Astrocyte of the cerebellum (primary cell): ENCODE results near the gene B4GALT6.

Experiments used
- DNase-seq: peaks from one replicate; pipeline ENCODE4 v3.0.0-alpha.2; 2011; ENCODE audit warnings: low read depth
- H3K4me3 ChIP-seq: 2 replicates; pipeline ENCODE4 v1.5.1; 2011; ENCODE audit warnings: mild to moderate bottlenecking, low read depth, low read length, moderate library complexity
- in situ Hi-C: cut with HindIII; loops from 2 replicates; pipeline ENCODE4 v1.10.0; 2017; ENCODE audit warnings: low sequenced_read_pairs
- TF ChIP-seq, protein P1 (sequence below): IDR thresholded peaks from 2 replicates; pipeline ENCODE4 v1.5.1; 2012; ENCODE audit warnings: low read length, low read depth, moderate library complexity, mild to moderate bottlenecking; ENCODE audit errors: missing control alignments

The B4GALT6 gene

GRCh38 chr18:31678425-31678824 lies 6.0 kb downstream of the B4GALT6 start:
- TF ChIP-seq, protein P1, sequence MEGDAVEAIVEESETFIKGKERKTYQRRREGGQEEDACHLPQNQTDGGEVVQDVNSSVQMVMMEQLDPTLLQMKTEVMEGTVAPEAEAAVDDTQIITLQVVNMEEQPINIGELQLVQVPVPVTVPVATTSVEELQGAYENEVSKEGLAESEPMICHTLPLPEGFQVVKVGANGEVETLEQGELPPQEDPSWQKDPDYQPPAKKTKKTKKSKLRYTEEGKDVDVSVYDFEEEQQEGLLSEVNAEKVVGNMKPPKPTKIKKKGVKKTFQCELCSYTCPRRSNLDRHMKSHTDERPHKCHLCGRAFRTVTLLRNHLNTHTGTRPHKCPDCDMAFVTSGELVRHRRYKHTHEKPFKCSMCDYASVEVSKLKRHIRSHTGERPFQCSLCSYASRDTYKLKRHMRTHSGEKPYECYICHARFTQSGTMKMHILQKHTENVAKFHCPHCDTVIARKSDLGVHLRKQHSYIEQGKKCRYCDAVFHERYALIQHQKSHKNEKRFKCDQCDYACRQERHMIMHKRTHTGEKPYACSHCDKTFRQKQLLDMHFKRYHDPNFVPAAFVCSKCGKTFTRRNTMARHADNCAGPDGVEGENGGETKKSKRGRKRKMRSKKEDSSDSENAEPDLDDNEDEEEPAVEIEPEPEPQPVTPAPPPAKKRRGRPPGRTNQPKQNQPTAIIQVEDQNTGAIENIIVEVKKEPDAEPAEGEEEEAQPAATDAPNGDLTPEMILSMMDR: no peak
- in situ Hi-C loops: no loop called here
- no peak for DNase-seq
- no peak overlapping the region for H3K4me3 ChIP-seq

GRCh38 chr18:31677592-31677991 lies 6.8 kb downstream of the B4GALT6 start:
- DNase-seq: no peak
- in situ Hi-C loops: no loop called here
- H3K4me3 ChIP-seq: no peak overlapping the region
- TF ChIP-seq, protein P1: no peak

DNA sequence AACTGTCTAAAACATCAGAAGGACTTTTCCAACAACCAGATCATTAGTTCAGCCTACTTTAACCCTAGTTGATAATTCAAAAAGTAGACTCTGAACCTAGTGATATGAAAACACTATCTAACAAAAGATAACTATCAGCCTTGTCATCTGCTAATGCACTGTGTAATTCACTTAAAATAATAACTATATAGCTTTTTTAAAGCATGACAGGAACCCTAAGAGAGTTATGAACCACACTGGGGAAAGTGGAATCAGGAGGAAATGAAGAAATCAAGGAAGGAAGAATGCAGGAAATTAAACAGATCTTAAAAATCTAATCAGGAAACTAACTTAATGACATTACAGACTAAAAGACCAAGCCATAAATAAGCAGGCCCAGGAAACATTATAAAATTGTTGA lies 9.0 kb downstream of the B4GALT6 start:
- H3K4me3 ChIP-seq: no peak overlapping the region
- in situ Hi-C loops: no loop called here
- no peak for DNase-seq
- TF ChIP-seq, protein P1: no peak

DNA sequence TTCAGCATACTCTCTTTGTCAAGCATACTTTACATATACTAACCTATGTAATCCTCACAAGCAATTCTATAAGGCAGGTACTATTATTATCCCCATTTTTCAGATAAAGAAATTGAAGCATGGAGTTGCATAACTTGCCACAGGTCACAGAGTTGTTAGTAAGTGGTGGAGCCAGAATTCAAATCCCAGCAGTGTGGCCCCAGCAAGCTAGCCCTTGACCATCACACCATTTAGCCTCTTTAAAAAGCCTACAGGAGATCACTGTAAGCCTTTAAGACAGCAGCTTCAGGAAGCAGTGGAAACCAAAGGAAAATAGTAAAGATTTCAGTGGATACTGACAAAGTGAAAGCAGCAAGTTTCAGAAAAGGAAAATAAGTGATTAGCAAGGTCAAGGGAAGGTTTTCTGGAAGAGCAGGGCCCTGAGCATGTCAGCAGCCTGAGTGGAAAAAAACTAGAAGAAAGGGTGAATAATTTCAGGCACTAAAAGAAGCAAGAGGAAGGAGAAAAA lies 11.7 kb downstream of the B4GALT6 start:
- in situ Hi-C loops: no loop called here
- no peak for DNase-seq
- TF ChIP-seq, protein P1: no peak
- H3K4me3 ChIP-seq: no peak overlapping the region

- TF ChIP-seq, protein P1: no peak
- H3K4me3 ChIP-seq: no peak overlapping the region
- in situ Hi-C loops: no loop called here
- DNase-seq: no peak
These were observed 12.4 kb downstream of the B4GALT6 start for GRCh38 chr18:31671951-31672350.

DNA sequence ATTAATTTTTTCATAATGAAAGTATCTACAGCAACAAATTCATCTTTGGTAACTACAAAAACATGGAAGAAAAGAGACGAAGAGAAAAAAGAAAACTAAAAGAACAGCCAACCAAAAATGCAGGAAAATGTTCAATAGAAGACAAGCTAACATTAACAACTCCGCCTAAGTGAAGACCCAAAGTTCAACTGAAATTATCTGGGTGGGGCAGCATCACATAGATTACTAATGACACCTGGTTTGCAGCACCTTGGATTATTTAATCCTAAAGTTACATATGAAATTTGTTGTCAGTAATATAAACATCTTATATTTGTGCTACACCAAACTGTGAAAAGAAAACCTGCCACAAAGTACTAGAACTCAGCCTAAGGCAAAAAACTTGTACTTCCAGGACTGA lies 14.8 kb downstream of the B4GALT6 start:
- in situ Hi-C loops: no loop called here
- DNase-seq: no peak
- no peak overlapping the region for H3K4me3 ChIP-seq
- TF ChIP-seq, protein P1: no peak

GRCh38 chr18:31667185-31667584 lies 17.2 kb downstream of the B4GALT6 start:
- no peak overlapping the region for H3K4me3 ChIP-seq
- TF ChIP-seq, protein P1: no peak
- DNase-seq: no peak
- in situ Hi-C loops: no loop called here
